ENCODE measurements around the gene PSME2.

DNA sequence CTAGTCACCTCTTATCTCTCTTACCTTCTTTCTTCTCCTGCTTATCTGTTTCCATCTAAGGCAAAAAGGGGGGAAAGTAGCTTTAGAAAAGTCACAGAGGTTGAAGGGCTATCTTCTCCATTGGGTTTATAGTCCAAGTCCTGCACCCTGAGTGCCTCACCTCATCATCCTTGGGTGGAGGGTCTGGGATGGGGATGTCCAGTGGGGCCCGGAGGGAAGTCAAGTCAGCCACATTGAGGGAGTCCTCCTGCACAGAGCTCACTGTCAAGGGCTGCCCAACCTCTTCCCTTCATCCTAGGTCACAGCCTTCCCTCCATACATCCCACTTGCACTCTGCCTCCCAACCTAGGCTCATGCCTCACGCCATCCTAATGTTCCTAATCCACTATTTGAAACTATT, 1.2 kb downstream of the PSME2 start:
- no peak for TF ChIP-seq POLR2A (IDR thresholded peaks at IDR 0.05; ENCODE audit: low read length)
- no peak for TF ChIP-seq GATA1 (IDR thresholded peaks at IDR 0.05; ENCODE audit: low read depth, low read length)
